Activated CD4-positive, alpha-beta T cell treated with anti-CD3 and anti-CD28 coated beads, Interleukin-10, Interleukin-2, amounts not matched to agents 100 ng/mL and 50 ng/mL, durations not matched to agents 16 hours and 8 hours (primary cell): Measurements from ENCODE around the gene TSHZ2.

Experiments
- DNase-seq: peaks from one replicate; pipeline ENCODE4 v3.0.0-alpha.2; 2020

TSHZ2 gene

GRCh38 chr20:53091789-53092188, 119.6 kb downstream of the TSHZ2 start:
- DNase-seq = no peak

DNA sequence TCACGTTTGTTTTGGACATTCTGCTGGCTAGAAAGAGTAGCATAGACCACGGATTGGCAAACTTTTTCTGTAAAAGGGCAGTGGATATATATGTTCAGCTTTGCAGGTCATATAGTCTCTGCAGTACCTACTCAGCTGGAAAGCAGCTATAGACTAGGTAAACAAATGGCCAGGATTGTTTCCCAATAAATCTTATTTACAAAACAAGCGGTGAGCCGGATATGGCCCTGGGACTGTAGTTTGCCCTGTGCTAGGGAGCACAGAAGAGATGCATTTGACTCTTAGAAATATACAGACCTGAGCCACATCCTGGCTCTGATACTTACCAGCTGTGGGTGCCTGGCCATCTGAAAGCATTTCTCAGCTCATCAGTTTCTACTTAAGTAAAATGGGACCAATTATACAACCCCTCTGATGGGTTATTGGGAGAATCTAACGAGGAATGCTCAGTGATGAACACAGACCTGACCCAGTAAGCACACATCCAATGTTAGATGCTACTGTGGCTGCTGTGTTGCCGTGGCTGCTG, 120.7 kb downstream of the TSHZ2 start:
- no peak for DNase-seq

DNA sequence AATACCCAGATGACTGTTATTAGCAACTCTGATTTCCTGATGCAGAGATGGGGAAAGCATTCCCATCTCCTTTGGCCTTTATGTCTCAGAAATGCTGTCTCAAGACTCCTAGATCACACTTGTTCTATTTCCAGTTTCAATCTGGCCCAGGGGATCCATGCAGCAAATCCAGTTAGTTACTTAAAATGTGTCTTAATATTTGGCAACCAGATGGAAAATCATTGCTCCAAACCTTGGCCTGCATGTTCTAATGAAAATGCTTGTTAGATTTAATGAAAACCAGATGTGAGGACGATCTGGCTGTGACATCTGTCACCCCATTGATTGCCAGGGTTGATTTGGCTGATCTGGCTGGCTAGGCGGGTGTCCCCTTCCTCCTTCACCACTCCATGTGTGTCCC, 125.2 kb downstream of the TSHZ2 start:
- no peak for DNase-seq

DNA sequence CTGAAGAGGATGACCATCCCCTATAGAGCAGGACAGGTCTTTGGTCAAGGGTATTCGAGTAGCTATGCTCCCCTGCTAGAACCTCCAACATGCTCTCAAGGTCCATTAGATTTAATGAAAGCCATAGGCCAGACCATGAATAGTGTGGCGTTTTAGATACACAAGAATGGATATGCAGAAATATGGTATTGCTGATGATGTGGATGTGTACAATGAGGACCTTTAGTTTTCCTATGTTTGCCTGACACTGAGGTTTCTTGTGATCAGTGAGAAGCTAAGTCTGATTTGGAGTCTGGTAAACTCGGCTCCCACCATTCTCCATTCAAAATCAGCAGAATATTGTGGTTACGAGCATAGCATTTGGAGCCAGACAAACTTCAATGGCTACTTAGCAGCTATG, 125.6 kb downstream of the TSHZ2 start:
- no peak for DNase-seq

DNA sequence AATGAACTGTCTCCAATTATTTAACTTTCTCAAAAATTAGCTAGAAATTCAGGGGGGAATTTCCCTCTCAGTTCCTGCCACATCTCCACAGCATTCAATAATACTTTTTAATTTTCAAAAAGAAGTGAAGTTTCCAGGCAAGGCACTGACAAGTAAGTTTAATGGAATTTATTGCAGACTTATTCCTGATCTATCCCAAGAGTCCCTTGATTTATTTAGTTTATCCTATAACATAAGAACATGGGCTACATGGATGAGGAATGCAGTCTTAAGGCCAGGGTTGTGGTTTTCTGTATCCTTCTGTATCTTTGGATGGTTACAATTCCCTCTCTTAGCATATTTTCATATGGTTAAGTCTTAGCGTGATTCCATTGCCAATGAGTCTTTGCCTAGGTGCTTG, 126.5 kb downstream of the TSHZ2 start:
- DNase-seq = no peak

GRCh38 chr20:53099856-53100255, 127.7 kb downstream of the TSHZ2 start:
- no peak for DNase-seq

- no peak for DNase-seq
Observed at GRCh38 chr20:53100476-53100911, 128.3 kb downstream of the TSHZ2 start.

- no peak for DNase-seq
Observed at GRCh38 chr20:53101992-53102760, 130.0 kb downstream of the TSHZ2 start.

GRCh38 chr20:53103124-53103523, 131.0 kb downstream of the TSHZ2 start:
- DNase-seq = no peak

DNA sequence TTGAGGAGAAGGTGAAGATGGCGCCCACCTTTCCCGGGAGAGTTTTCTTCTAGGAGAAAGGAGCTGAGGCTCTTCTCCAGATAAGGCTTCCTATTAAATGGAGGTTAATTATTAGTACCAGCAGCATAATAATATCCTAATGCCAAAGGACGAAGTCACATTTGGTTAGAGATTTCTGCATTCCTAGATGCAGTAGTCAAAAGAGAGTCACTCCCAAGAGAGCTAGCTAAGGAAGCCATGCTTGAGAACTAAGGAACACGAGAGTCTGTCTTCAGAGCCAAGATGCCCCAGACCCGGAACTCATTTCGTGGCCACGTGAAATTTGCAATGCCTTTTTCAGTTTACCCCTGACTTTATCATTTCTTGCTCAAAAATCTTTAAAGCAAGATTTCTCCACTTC, 132.7 kb downstream of the TSHZ2 start:
- DNase-seq = no peak

DNA sequence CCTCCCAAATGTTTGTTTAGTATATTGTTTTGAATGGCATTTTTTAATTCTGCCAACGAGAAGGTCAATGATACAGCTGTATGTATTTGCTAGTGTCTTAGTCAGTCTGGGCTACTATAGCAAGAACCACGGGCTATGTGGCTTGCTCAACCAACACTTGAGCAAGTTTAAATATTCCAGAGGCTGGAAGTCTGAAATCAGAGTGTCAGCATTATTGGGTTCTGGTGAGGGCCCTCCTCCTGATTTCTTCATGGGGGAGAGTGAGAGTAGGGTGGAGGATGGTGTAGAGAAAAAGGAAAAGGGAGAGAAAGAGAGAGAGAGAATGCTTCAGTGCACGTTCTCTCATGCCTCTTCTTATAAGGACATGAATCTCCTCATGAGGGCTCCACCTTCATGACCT, 144.6 kb downstream of the TSHZ2 start:
- DNase-seq = no peak

DNA sequence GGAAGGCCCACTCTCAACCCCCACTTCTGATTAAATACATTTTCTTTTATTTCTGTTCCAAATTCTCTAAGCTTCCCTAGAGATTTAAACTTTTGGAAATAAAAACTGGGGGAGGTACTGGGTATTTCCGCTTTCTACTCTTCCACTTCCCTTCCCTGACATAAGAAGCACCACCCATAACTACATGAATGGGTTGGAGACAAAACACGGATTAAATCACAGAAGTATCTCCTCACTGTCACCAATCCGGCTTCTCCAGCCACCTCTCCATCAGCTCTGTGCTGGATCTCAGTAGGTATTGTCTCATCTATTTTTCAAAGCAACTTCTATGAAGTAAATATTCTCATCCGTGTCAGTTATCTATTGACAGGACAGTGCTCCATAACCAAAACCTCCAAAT, 150.7 kb downstream of the TSHZ2 start:
- no peak for DNase-seq

- DNase-seq = no peak
Observed at GRCh38 chr20:53124075-53124551, 152.0 kb downstream of the TSHZ2 start.

DNA sequence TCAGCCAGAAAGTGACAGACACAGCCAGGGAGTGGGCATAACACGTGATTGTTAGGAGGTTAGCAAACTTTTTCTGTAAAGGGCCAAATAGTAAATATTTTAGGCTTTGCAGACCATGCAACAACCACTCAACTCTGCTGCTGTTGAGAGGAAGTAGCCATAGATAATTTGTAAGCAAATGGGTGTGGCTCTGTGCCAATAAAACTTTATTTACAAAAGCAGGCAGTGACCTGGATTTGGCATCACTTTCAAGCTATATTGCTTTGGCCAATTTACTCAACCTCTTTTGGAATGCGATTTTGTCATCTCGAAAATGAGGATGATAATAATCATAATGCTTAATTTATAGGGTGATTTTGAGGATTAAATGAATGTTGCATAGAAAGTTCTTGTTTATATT, 152.6 kb downstream of the TSHZ2 start:
- DNase-seq = no peak

DNA sequence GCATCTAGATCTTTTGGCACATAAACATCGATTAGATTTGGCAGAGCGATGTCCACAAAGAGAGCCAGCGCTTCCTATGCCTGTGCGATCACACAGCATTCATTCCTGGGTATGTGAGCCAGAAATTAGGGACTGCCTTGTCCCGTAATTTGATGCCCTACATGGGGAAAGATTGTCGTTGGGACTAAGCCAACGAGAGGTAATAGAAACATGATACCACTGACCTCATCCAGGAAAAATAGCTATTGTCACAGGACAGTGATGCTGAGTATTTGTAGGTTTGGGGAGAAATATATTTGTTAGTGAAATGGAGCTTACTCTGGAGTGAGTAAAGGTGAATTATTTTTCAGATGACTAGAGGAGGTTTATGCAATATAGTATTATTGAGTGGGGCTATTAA, 154.0 kb downstream of the TSHZ2 start:
- DNase-seq = no peak

DNA sequence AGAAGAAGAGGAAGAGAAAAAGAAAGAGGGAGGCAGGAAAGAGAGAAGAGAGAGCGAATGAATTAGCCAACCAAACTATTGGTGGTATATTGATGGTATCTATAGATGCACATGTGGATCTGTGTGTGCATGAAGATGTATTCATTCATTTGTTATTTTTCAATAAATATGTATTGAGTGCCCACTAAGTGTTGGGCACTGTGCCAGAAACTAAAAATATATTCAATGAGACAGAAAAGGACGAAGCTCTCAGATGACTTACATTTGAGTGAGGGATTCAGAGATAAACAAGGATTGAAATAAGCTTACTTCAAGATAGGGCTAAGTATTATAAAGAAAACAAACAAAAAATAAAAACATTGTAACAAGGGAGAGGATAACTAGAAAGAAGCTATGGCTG, 154.9 kb downstream of the TSHZ2 start:
- no peak for DNase-seq

DNA sequence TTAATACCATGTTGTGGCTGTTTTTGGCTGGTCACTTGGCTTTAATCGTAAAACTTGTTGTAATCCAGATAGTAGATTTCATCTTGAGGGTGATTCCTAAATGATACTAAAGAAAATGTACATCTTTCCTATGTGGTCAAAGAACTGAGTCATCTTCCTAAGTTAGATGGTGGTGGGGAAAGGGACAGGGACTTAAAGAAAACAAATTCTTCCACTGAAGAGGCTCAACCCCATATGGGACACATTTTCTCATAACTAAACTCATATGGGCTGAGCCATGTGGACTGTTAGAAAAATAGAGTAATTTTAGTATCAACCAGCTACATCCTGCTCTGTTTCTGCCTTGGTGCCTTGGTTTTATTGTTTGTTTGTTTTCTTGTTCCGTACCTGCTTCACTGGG, 155.8 kb downstream of the TSHZ2 start:
- peak; percentile 18 for DNase-seq

GRCh38 chr20:53129563-53129962, 157.4 kb downstream of the TSHZ2 start:
- no peak for DNase-seq

- DNase-seq = no peak
Observed at GRCh38 chr20:53130795-53131194, 158.6 kb downstream of the TSHZ2 start.

GRCh38 chr20:53133125-53133524, 161.0 kb downstream of the TSHZ2 start:
- DNase-seq = no peak

- DNase-seq = no peak
Observed at GRCh38 chr20:53133628-53134027, 161.5 kb downstream of the TSHZ2 start.

GRCh38 chr20:53136473-53136872, 164.3 kb downstream of the TSHZ2 start:
- no peak for DNase-seq

GRCh38 chr20:53138454-53139262, 166.5 kb downstream of the TSHZ2 start:
- peak; percentile 64 for DNase-seq
